NCI-H2029 treated with DMSO at 0.1 percent for 48 hours (cell line): ENCODE data around the gene NPR2.

Experiments used
- DNase-seq: peaks from one replicate; lab custom pipeline; 2025; lab: John Stamatoyannopoulos, UW

The NPR2 gene

GRCh38 chr9:35832814-35833213 lies 41.4 kb downstream of the NPR2 start:
- no peak for DNase-seq

- DNase-seq: no peak
These were observed 43.1 kb downstream of the NPR2 start for GRCh38 chr9:35834260-35835215.

GRCh38 chr9:35835216-35835632 lies 43.8 kb downstream of the NPR2 start:
- DNase-seq: no peak

- no peak for DNase-seq
These were observed 44.4 kb downstream of the NPR2 start for GRCh38 chr9:35835766-35836165.

GRCh38 chr9:35836595-35836994 lies 45.2 kb downstream of the NPR2 start:
- DNase-seq: no peak

- DNase-seq: no peak
These were observed 48.5 kb downstream of the NPR2 start for GRCh38 chr9:35839926-35840325.

GRCh38 chr9:35840881-35841644 lies 49.7 kb downstream of the NPR2 start:
- DNase-seq: no peak

- no peak for DNase-seq
These were observed 50.2 kb downstream of the NPR2 start for GRCh38 chr9:35841645-35841900.

- no peak for DNase-seq
These were observed 50.8 kb downstream of the NPR2 start for GRCh38 chr9:35842020-35842745.

GRCh38 chr9:35842795-35843194 lies 51.4 kb downstream of the NPR2 start:
- no peak for DNase-seq

- no peak for DNase-seq
These were observed 53.4 kb downstream of the NPR2 start for GRCh38 chr9:35844628-35845270.

GRCh38 chr9:35845824-35846771 lies 54.7 kb downstream of the NPR2 start:
- no peak for DNase-seq

GRCh38 chr9:35847792-35848572 lies 56.6 kb downstream of the NPR2 start:
- DNase-seq: no peak

- no peak for DNase-seq
These were observed 61.0 kb downstream of the NPR2 start for GRCh38 chr9:35852267-35852815.

- no peak for DNase-seq
These were observed 61.8 kb downstream of the NPR2 start for GRCh38 chr9:35852876-35853865.

GRCh38 chr9:35854091-35854762 lies 62.8 kb downstream of the NPR2 start:
- DNase-seq: no peak

- no peak for DNase-seq
These were observed 64.8 kb downstream of the NPR2 start for GRCh38 chr9:35856206-35856605.

GRCh38 chr9:35856882-35857281 lies 65.5 kb downstream of the NPR2 start:
- no peak for DNase-seq
